Measurements from ENCODE around the gene RUNX2. TPM values are rescaled to one million over a fixed set of nuclear protein-coding genes. Genes with fewer than 3 reads are reported as not detected.

Gene RUNX2
- total and polyA plus RNA-seq, 10 donors, result 0.86 to 9.4 (median 6.6) TPM

DNA sequence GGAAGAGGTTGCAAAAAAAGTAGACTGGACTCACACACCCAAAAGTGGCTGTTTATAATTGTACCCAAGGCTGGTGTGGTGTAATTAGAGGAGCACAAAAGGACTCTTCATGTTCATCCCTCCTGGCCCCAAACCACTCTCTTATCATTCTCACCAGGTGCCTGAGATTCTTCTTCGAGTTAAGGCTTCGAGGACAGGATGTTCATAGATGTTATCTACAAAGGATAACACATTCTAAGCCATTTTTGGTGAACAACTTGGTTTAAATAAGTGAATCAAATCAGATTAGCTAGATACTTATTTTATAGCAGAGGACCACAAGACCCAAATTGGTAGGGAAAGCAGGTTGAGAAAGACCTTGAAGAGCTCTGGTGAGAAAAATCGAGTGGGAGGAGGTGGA lies 122.7 kb downstream of the RUNX2 start:
- DNase-seq, result no peak
- Histone ChIP-seq H3K4me3 (no peak overlapping the region), H3K27me3 (replicated peaks in 1 of 7) (no peaks in the 10 kb centered on the region), H3K27ac (peak overlapping the region in 1 of 8 donors; percentile 15), H3K36me3 (no peaks in the 10 kb centered on the region), H3K9me3 (no peaks in the 10 kb centered on the region), H3K4me1 (peaks cover 4 to 66% (median 17%) of the 10 kb centered on the region in 6 donors)
- TF ChIP-seq POLR2A (IDR thresholded peaks at IDR 0.05) (no peak), POLR2AphosphoS5 (IDR thresholded peaks at IDR 0.05) (no peak)
- TF ChIP-seq, protein P1, sequence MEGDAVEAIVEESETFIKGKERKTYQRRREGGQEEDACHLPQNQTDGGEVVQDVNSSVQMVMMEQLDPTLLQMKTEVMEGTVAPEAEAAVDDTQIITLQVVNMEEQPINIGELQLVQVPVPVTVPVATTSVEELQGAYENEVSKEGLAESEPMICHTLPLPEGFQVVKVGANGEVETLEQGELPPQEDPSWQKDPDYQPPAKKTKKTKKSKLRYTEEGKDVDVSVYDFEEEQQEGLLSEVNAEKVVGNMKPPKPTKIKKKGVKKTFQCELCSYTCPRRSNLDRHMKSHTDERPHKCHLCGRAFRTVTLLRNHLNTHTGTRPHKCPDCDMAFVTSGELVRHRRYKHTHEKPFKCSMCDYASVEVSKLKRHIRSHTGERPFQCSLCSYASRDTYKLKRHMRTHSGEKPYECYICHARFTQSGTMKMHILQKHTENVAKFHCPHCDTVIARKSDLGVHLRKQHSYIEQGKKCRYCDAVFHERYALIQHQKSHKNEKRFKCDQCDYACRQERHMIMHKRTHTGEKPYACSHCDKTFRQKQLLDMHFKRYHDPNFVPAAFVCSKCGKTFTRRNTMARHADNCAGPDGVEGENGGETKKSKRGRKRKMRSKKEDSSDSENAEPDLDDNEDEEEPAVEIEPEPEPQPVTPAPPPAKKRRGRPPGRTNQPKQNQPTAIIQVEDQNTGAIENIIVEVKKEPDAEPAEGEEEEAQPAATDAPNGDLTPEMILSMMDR (IDR thresholded peaks at IDR 0.05 in 8 of 11, conservative IDR thresholded peaks at IDR 0.05 in 3 of 11), result no peak
- 57 to 66% (median 66%) methylated on average over 3 of the region's 3 CpGs for WGBS, 5 donors
- intact Hi-C loops (cut with DNase I; ENCODE audit: low total_unique reads), result no loop called here

GRCh38 chr6:45454008-45454911 lies 126.1 kb downstream of the RUNX2 start:
- H3K4me3 ChIP-seq, result no peak overlapping the region
- DNase-seq, result no peak
- H3K36me3 ChIP-seq, result no peaks in the 10 kb centered on the region
- peak overlapping the region in 2 of 8 donors; percentile 14 for H3K27ac ChIP-seq
- intact Hi-C loops (cut with DNase I; ENCODE audit: low total_unique reads), result no loop called here
- H3K9me3 ChIP-seq, result no peaks in the 10 kb centered on the region
- peaks cover 0 to 33% (median 0%) of the 10 kb centered on the region in 6 donors for H3K4me1 ChIP-seq
- H3K27me3 ChIP-seq (replicated peaks in 1 of 7), result no peaks in the 10 kb centered on the region
- WGBS, 5 donors, result 60 to 71% (median 65%) methylated on average over 4 of the region's 4 CpGs
- TF ChIP-seq POLR2A (IDR thresholded peaks at IDR 0.05) (no peak), POLR2AphosphoS5 (IDR thresholded peaks at IDR 0.05) (no peak)
- TF ChIP-seq, protein P1 (IDR thresholded peaks at IDR 0.05 in 8 of 11, conservative IDR thresholded peaks at IDR 0.05 in 3 of 11), result no peak

- intact Hi-C loops (cut with DNase I; ENCODE audit: low total_unique reads), result no loop called here
- no peaks in the 10 kb centered on the region for H3K36me3 ChIP-seq
- H3K9me3 ChIP-seq, result no peaks in the 10 kb centered on the region
- H3K4me1 ChIP-seq, result peaks cover 0 to 29% (median 0%) of the 10 kb centered on the region in 6 donors
- no peak overlapping the region for H3K27ac ChIP-seq
- no peaks in the 10 kb centered on the region for H3K27me3 ChIP-seq (replicated peaks in 1 of 7)
- 86 to 98% (median 90%) methylated on average over 6 of the region's 6 CpGs for WGBS, 5 donors
- DNase-seq, result no peak
- H3K4me3 ChIP-seq, result no peak overlapping the region
- TF ChIP-seq, protein P1 (IDR thresholded peaks at IDR 0.05 in 8 of 11, conservative IDR thresholded peaks at IDR 0.05 in 3 of 11), result no peak
- no peak for TF ChIP-seq POLR2AphosphoS5 (IDR thresholded peaks at IDR 0.05)
- no peak for TF ChIP-seq POLR2A (IDR thresholded peaks at IDR 0.05)
Observed at GRCh38 chr6:45455408-45455807, 127.3 kb downstream of the RUNX2 start.

- Histone ChIP-seq H3K36me3 (no peaks in the 10 kb centered on the region), H3K4me1 (peaks cover 0 to 33% (median 4%) of the 10 kb centered on the region in 6 donors), H3K4me3 (no peak overlapping the region), H3K27ac (no peak overlapping the region), H3K27me3 (replicated peaks in 1 of 7) (no peaks in the 10 kb centered on the region), H3K9me3 (no peaks in the 10 kb centered on the region)
- TF ChIP-seq POLR2AphosphoS5 (IDR thresholded peaks at IDR 0.05), result no peak
- TF ChIP-seq, protein P1 (IDR thresholded peaks at IDR 0.05 in 8 of 11, conservative IDR thresholded peaks at IDR 0.05 in 3 of 11), result no peak
- no peak for TF ChIP-seq POLR2A (IDR thresholded peaks at IDR 0.05)
- intact Hi-C loops (cut with DNase I; ENCODE audit: low total_unique reads), result no loop called here
- no peak for DNase-seq
Observed at GRCh38 chr6:45457141-45457540, 129.0 kb downstream of the RUNX2 start.

Data from spleen (tissue), 11 donors.